ENCODE data around the gene SLC8A1. TPM values are rescaled to one million over a fixed set of nuclear protein-coding genes. Genes with fewer than 3 reads are reported as not detected.
A peak's percentile ranks its signal among the peaks of the same experiment; 100 is the strongest.

Gene SLC8A1
- total and polyA plus RNA-seq, 3 donors from 2014 or later: 1.4 to 3.6 (median 3.2) TPM

DNA sequence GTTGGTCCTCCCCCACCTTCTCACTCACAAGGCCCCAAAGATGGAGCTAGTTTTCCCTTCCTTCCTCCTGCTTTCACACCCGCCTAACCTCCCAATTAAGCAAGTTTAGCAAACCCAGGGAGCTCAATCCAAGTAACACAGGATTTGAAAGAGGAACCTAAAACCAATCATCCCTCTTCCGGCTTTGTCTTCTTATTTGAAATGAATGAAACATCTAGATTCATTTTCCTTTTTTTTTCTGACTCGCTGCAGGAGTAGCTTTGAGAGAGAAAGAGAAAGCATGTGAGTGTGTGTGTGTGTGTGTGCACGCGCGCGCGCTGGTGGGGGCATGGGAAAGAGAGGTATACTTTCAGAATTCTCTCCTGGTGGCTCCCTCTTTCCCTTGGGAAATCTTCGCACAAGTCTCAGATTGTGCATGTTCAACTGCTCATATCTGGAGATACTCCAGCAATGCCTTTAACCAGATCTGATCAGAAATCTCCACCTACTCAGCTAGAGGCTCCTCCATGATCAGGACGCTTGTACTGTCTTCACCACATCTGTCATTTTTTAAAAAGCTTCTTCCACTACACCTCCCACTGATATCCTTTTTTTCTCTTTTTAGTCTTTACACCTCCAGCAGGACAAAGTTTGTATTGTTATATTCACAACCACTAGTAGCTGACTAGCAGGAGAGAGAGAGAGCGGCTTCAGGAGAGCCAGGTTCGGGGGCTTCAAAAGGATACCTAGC, 1.7 kb downstream of the SLC8A1 start:
- no peak overlapping the region for H3K27ac ChIP-seq
- no peaks in the 10 kb centered on the region for H3K36me3 ChIP-seq (ENCODE audit: low read depth, missing control alignments)
- TF ChIP-seq, protein P1, sequence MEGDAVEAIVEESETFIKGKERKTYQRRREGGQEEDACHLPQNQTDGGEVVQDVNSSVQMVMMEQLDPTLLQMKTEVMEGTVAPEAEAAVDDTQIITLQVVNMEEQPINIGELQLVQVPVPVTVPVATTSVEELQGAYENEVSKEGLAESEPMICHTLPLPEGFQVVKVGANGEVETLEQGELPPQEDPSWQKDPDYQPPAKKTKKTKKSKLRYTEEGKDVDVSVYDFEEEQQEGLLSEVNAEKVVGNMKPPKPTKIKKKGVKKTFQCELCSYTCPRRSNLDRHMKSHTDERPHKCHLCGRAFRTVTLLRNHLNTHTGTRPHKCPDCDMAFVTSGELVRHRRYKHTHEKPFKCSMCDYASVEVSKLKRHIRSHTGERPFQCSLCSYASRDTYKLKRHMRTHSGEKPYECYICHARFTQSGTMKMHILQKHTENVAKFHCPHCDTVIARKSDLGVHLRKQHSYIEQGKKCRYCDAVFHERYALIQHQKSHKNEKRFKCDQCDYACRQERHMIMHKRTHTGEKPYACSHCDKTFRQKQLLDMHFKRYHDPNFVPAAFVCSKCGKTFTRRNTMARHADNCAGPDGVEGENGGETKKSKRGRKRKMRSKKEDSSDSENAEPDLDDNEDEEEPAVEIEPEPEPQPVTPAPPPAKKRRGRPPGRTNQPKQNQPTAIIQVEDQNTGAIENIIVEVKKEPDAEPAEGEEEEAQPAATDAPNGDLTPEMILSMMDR (IDR thresholded peaks at IDR 0.05): no peak
- whole genome bisulfite sequencing, 2 donors: 8 to 9% methylated on average over 12 of the region's 12 CpGs
- no peaks in the 10 kb centered on the region for H3K27me3 ChIP-seq
- H3K9me3 ChIP-seq: no peaks in the 10 kb centered on the region
- H3K4me3 ChIP-seq: peak overlapping the region; percentile 50 to 67
- peaks cover 4% of the 10 kb centered on the region for H3K4me1 ChIP-seq
- intact Hi-C loops (cut with DNase I; ENCODE audit: low total_unique reads): no loop called here
- DNase-seq: no peak

DNA sequence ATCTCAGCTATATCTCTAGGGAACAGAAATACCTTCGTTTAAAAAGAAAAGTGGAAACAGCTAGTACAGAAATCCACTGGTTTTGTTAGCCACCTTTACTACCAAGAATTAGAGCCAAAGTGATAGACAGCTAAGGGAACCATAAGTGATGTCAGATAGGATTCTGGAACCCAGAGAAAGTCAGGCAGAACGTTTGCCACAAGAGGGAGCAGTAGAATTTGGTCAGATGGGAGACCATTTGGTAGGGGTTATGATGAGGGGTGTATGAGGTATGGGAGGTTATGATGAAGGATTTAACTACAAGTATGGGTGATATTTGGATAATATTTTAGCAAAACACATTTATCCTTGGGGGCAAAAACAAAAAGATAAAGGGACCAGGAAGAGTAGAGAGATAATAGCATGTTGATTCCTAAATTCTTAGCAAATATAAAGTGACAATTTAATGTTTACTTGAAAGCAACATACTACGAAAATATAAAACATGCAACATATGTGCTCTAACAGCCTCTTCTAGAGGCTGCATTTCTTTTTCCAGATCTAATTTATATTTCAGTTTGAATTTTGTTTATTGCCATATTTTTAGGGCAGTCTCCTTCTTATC, 3.3 kb downstream of the SLC8A1 start:
- no peaks in the 10 kb centered on the region for H3K27me3 ChIP-seq
- peak; percentile 37 for DNase-seq
- H3K36me3 ChIP-seq (ENCODE audit: low read depth, missing control alignments): no peaks in the 10 kb centered on the region
- TF ChIP-seq POLR2A (IDR thresholded peaks at IDR 0.05): no peak
- TF ChIP-seq, protein P1 (IDR thresholded peaks at IDR 0.05): peak in 2 of 3 experiments; percentile 21 to 39
- no peak overlapping the region for H3K27ac ChIP-seq
- H3K4me3 ChIP-seq: no peak overlapping the region
- H3K4me1 ChIP-seq: peaks cover 4% of the 10 kb centered on the region
- intact Hi-C loops (cut with DNase I; ENCODE audit: low total_unique reads): no loop called here
- 51 to 65% methylated on average over 3 of the region's 3 CpGs for WGBS, 2 donors
- no peaks in the 10 kb centered on the region for H3K9me3 ChIP-seq

DNA sequence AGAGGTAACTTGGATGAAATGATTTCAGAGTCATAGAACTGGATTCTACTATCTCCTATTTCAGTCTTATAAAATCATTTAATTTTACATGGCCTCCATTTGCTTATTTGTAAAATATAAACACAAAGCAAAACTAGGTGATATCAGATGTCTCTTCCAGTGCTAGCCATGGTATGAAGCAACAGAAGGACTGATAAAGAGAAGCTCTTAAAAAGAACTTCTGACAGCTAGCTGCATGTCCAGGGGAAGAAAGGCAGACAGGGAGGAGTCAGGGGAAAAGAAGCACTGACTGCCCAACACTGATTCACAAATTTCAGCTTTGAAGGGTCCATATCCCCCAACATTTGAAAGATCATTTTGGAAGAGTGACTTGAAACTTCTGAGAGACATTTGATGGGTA, 6.4 kb downstream of the SLC8A1 start:
- intact Hi-C loops (cut with DNase I; ENCODE audit: low total_unique reads): no loop called here
- H3K27me3 ChIP-seq: no peaks in the 10 kb centered on the region
- H3K36me3 ChIP-seq (ENCODE audit: low read depth, missing control alignments): no peaks in the 10 kb centered on the region
- no peak overlapping the region for H3K27ac ChIP-seq
- TF ChIP-seq POLR2A (IDR thresholded peaks at IDR 0.05): no peak
- TF ChIP-seq, protein P1 (IDR thresholded peaks at IDR 0.05): no peak
- H3K4me3 ChIP-seq: no peak overlapping the region
- H3K4me1 ChIP-seq: no peaks in the 10 kb centered on the region
- no peak for DNase-seq
- no peaks in the 10 kb centered on the region for H3K9me3 ChIP-seq

DNA sequence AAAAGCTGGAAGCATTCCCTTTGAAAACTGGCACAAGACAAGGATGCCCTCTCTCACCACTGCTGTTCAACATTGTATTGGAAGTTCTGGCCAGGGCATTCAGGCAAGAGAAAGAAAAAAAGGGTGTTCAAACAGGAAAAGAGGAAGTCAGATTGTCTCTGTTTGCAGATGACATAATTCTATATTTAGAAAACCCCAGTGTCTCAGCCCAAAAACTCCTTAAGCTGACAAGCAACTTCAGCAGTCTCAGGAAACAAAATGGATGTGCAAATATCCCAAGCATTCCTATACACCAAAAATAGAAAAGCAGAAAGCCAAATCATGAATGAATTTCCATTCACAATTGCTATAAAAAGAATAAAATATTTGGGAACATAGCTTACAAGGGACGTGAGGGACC, 11.1 kb downstream of the SLC8A1 start:
- Histone ChIP-seq H3K4me1 (no peaks in the 10 kb centered on the region), H3K9me3 (no peaks in the 10 kb centered on the region)
- intact Hi-C loops (cut with DNase I; ENCODE audit: low total_unique reads): no loop called here

More for the DNA sequence above, 11.1 kb downstream of the SLC8A1 start:
- H3K27me3 ChIP-seq: no peaks in the 10 kb centered on the region
- no peak overlapping the region for H3K4me3 ChIP-seq
- no peaks in the 10 kb centered on the region for H3K36me3 ChIP-seq (ENCODE audit: low read depth, missing control alignments)
- WGBS, 2 donors: 63 to 71% methylated on average over 1 of the region's 1 CpG
- H3K27ac ChIP-seq: no peak overlapping the region
- DNase-seq: no peak
- no peak for TF ChIP-seq POLR2A (IDR thresholded peaks at IDR 0.05)
- TF ChIP-seq, protein P1 (IDR thresholded peaks at IDR 0.05): no peak

All from testis (tissue), 3 donors.